Activated CD4-positive, alpha-beta T cell treated with anti-CD3 and anti-CD28 coated beads, Interleukin-2, amount 50 U/mL, for 16 hours (primary cell): ENCODE measurements around the gene ZNF117.
"Not testable (repeated sequence)": the region's sequence is repeated elsewhere in the genome, so short reads cannot be mapped to it uniquely, and the experiment has no call there.

Experiments
- DNase-seq: peaks from one replicate; pipeline ENCODE4 v3.0.0-alpha.2; 2020

ZNF117 gene

GRCh38 chr7:64990936-64991335, at the start of gene ZNF117:
TSS of gene ZNF117 (minus strand) at chr7:64991036.
- no peak for DNase-seq

DNA sequence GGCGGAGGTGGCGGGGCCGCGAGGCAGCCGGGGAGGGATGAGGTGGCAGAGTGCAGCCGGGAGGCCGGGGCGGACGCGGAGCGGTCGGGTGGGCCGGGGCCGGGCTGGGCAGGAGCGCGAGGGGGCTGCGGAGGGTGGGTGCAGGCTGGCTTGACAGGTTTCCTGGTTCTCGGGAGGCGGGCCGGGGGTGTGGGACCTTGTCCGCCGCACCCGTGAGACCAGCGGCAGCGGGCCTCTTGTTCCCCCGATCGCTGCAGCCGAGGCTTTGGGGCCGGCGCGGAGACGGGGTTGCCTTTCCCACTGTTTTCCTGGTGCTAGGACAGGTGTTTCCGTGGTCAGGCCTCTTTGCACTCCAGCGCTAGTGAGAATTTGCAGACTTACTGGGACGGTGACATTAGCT, 47.9 kb upstream of the ZNF117 start:
- DNase-seq, result peak; percentile 3

DNA sequence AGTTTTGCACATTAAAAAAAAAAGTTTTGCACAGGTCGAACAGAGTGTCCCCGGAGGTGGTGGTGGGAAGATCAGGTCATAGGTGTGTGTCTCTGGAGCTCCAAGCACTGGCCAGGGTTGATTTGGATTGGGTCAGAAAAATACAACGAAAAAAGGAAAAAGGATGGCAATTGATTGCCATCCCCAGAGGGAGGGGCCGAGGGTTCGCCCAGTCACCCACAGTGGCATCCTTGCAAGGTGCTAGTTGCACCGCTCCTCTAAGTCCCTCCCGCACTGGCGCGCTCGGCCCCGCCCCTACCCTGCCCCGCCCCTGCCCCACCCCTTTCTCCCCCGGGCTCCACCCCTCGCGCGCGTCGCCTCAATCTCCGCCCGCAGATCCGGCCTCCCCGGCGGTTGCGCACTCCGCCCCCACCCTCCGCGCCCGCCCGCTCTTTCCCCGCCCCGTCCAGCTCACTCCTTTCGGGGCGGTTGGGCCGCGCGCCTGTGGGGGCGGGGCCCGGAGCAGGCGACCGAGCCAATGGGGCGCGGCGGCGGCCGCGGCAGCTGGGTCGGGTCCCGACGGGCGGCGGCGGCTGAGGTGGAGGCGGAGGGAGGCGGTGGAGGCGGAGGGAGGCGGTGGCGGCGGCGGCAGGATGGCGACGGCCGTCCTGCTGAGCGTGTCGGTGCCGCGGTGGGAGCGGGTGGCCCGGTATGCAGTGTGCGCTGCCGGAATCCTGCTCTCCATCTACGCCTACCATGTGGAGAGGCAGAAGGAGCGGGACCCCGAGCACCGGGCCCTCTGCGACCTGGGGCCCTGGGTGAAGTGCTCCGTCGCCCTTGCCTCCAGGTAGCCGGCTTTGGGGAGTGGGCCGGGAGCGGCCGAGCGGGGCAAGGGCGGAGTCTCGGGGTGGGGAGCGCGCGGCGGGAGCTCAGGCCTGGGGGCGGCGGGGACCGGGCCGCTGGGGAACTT, 47.2 kb upstream of the ZNF117 start:
- DNase-seq, result peak; percentile 93

GRCh38 chr7:65036526-65036925, 45.7 kb upstream of the ZNF117 start:
- DNase-seq, result not testable (repeated sequence)

DNA sequence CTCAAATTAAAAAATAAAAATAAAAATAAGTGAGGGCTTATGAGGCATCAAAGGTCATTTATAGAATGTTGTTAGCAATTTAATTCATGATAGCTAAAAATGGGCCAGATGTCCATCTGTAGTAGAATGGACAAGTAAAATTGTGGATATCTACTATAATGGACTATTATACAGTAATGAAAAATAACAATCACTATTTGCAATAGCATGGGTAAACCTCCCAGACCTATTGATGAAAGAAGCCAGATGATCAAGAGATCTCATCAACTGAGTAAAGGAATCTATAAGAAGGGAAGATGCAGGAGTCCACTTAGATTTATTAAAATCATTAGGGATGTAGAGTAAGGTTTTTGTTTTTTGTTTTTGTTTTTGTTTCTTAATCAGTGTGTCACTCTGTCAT, 44.6 kb upstream of the ZNF117 start:
- not testable (repeated sequence) for DNase-seq

- not testable (repeated sequence) for DNase-seq
These were observed 43.4 kb upstream of the ZNF117 start for GRCh38 chr7:65034120-65034782.

- not testable (repeated sequence) for DNase-seq
These were observed 42.6 kb upstream of the ZNF117 start for GRCh38 chr7:65033391-65033790.

DNA sequence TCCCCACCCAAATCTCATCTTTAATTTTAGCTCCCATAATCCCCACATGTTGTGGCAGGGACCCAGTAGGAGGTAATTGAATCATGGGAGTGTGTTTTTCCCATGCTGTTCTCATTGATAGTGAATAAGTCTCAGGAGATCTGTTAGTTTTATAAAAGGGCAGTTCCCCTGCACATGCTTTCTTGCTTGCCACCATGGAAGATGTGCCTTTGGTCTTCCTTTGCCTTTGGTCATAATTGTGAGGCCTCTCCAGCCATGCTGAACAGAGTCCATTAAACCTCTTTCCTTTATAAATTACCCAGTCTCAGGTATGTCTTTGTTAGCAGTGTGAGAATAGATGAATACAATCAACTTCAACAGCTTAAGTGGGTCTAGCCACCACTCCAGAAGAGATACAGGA, 34.2 kb upstream of the ZNF117 start:
- not testable (repeated sequence) for DNase-seq

- not testable (repeated sequence) for DNase-seq
These were observed 30.1 kb upstream of the ZNF117 start for GRCh38 chr7:65020978-65021377.

GRCh38 chr7:65009881-65010280, 19.0 kb upstream of the ZNF117 start:
- not testable (repeated sequence) for DNase-seq

DNA sequence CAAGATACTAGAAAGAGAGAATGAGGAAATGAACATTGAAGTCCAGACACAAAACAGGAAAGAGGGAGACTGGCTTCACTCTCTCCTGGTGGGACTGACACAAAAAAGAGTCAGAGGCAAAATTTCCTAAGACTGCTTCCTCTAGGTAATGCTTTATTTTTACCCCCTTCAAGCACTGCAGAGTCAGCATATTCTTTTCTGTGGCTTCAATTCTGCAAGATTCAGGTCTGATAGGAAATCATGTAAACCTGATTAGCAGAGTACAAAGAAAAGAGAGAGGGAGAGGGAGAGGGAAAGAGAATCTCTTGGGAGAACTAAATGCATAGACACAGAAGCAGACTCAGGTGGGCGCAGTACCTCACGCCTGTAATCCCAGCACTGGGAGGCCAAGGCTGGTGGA, 18.6 kb upstream of the ZNF117 start:
- not testable (repeated sequence) for DNase-seq

GRCh38 chr7:65007036-65007435, 16.2 kb upstream of the ZNF117 start:
- not testable (repeated sequence) for DNase-seq

DNA sequence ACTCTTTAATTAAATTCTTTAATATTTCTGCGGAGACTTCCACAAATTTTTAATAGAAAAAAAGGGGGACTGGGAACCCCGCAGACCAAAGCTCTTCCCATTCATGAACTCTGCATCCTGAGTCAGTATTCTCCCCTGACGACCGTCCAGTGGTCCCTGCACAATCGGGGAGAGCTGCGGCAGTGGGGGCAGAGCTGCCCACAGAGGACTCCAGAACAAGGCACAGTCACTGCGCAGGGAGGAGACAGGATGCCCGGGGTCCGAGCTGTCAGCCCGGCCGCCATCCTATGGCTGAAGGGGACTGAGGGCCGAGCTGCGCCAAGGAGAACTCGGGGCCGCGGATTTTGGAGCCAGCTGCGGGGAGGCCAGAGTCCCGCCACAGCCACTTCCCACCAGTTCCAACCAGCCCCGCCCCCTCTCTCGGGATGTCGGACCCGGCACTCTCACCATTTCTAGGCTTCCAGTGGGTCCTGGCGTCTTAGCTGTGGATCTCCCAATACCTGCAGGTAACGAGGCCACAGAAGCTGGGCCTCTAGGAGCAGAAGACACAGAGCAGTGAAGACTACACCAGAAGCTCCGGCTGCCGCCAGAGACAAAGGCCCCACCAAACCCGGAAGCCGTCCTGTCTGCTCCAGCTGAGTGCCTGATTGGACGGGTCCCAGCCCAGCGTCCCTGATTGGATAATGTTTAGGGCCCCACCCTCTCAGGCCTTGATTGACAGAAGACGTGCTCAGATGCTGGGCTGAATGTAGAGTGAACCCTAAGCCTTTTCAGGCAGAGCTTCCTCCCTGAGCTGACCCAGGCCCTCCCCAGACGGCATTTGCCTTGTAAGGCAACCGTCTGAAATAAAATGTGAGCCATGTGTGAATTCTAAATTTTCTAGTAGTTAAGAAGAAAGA, 15.5 kb upstream of the ZNF117 start, which contains the start of gene ERV3-1:
TSS of gene ERV3-1 (minus strand) at position 594 of the 899 bp plus-strand sequence. CDS start 13,661 bp downstream, outside the sequence.
- DNase-seq, result peak; percentile 95

DNA sequence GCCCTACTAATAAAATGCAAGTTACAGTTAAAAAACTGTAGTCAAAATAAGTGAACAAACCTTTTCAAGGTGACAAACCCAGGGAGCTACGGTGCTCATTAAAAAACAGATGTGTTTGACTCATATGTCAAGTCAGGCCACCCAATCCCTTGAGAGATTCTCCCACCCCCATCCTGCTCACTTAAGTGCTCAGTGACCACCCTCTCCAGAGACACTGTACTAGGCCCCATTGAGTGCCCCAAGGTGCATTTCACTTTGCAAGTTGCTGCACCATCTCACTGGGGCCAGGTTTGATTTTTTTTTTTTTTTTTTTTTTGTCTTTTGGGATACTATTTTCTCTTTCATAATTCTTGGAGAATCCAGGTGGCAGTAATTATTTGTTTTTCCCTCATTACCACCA, 13.7 kb upstream of the ZNF117 start:
- DNase-seq, result no peak

- DNase-seq, result no peak
These were observed 12.2 kb upstream of the ZNF117 start for GRCh38 chr7:65002972-65003585.

DNA sequence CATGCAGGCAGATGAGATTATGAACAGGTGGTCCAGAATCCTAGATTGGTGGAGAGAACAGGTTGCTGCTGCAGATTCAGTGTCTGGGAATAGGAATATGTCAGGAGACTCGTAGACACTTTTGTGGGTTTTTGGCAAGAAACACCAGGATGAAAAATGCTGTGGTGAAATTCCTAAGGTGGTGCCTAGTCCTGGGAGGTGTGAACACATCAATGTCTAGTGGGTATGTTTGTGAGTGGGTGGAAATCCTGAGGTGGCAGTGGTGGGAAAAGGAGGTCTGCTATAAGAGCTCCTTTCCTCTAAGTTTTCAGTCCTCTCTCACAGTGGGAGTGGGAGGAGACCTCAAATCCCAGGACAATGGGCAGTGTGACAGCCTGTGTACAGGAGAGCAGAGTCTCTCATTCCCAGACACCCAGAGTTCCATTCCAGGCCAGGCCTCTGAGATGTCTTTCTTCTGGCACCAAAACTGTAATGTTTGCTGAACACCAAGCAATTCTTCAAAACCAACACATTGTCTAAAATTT, 10.5 kb upstream of the ZNF117 start:
- DNase-seq, result no peak

- no peak for DNase-seq
These were observed 8.5 kb upstream of the ZNF117 start for GRCh38 chr7:64999165-65000004.

DNA sequence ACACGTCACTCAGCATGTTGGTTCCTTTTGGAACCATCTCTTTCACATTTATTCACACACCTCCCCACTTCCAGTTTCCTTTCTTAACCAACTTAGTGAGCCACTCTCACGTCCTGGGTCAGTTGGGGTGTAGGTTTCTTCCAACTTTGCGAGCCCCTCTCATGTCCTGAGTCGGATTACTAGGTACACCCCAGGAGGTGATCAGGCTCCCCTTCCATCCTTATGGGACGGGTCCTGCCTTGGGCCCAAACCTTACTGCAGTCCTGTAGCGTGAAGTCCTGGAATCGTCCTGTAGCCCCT, 8.0 kb upstream of the ZNF117 start:
- no peak for DNase-seq

DNA sequence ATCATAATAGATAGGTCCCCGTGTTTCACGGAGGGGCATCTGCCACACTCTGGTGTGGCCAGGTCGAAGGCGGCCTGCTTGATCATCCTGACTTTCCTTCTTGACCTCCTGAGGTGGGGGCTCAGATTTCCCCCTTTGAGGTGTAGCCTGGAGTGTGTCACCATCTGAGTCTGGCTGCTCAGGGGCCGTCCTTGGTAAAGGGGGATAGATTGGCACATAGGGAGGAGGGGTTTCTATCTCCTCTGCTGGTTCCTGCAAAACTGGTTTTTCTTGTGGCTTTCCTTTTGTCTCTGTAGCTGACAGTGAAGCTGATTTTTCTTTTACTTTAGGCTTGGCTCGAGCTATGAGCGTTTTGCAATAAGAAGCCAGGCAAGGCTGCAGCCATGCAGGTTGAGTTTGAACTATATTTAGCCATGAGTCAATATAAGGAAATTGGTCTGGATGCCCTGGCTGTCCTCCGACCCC, 7.1 kb upstream of the ZNF117 start:
- DNase-seq, result no peak

GRCh38 chr7:64997164-64997908, 6.5 kb upstream of the ZNF117 start:
- DNase-seq, result no peak
